GM12878 (cell line): ENCODE measurements around the gene EPHB1.

Experiments
- CTCF ChIP-seq, 3 experiments: IDR thresholded peaks in 2 of 3; conservative IDR thresholded peaks in 1 of 3; 2 replicates each; pipeline ENCODE4 v1.5.1; 2011; ENCODE audit warnings: low read depth in 3 of 3, low read length in 3 of 3, mild to moderate bottlenecking in 3 of 3, control low read depth in 2 of 3, moderate library complexity in 2 of 3, inconsistent platforms in 1 of 3, mixed read lengths in 1 of 3; ENCODE audit not compliant: control insufficient read depth in 2 of 3, insufficient read depth in 1 of 3; ENCODE audit errors: extremely low read depth in 1 of 3
- FOS ChIP-seq: IDR thresholded peaks from 3 replicates; pipeline ENCODE4 v1.6.1; 2011; ENCODE audit warnings: borderline replicate concordance; ENCODE audit not compliant: insufficient read length; ENCODE audit errors: extremely low read depth
- RB1 ChIP-seq: fragments of 450-650 bp; formaldehyde crosslinking; IDR thresholded peaks from 2 replicates; pipeline ENCODE4 v1.6.1; 2017; ENCODE audit warnings: mild to moderate bottlenecking, borderline replicate concordance

DNA sequence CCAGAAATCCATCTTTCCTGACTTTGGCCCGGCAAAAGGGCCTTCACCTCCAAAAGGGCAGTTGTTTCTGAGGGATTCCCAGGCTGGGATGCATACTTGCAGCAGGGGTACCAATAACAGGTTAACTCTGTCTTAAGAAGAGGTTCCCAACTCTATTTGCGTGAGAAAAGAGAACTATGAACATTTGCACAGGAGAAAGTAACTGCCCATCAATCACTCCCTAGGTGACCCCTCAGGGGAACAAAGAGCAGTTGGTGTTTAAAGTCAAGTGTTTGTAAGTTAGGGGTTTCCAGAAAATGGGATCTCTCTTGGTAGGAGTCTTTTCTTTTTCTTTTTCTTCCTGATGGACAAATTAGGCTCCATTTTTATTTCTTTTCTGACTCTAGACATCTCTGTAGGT lies 97.3 kb downstream of the EPHB1 start:
- TF ChIP-seq RB1 = no peak
- no peak for TF ChIP-seq CTCF (IDR thresholded peaks at IDR 0.05 in 2 of 3, conservative IDR thresholded peaks at IDR 0.05 in 1 of 3; ENCODE audit: control insufficient read depth in 2 of 3, extremely low read depth in 1 of 3, insufficient read depth in 1 of 3, low read depth in 3 of 3, low read length in 3 of 3)
- no peak for TF ChIP-seq FOS
